ENCODE results near the gene RPRD2.

- TF ChIP-seq CTCF (optimal IDR thresholded peaks at IDR 0.05 in 1 of 3, IDR thresholded peaks at IDR 0.05 in 1 of 3, conservative IDR thresholded peaks at IDR 0.05 in 1 of 3; ENCODE audit: extremely low read depth in 1 of 3, insufficient read depth in 2 of 3, low read length in 3 of 3) (no peak), EZH2 (IDR thresholded peaks at IDR 0.05; ENCODE audit: low read length) (no peak)
Measured at GRCh38 chr1:150372580-150372979, 8.6 kb downstream of the RPRD2 start.

All from keratinocyte (primary cell).